Measurements from ENCODE around the gene ANXA4.
"Not testable (repeated sequence)": the region's sequence is repeated elsewhere in the genome, so short reads cannot be mapped to it uniquely, and the experiment has no call there.

The ANXA4 gene

GRCh38 chr2:69721022-69721421 lies 20.9 kb upstream of the ANXA4 start:
- no peak for FAIRE-seq

- FAIRE-seq: no peak
Observed at GRCh38 chr2:69723791-69724190, 18.1 kb upstream of the ANXA4 start.

GRCh38 chr2:69724540-69725159 lies 17.3 kb upstream of the ANXA4 start:
- peak; percentile 83 for FAIRE-seq

GRCh38 chr2:69725706-69726360 lies 16.1 kb upstream of the ANXA4 start:
- no peak for FAIRE-seq

GRCh38 chr2:69729266-69729665 lies 12.7 kb upstream of the ANXA4 start:
- no peak for FAIRE-seq

- no peak for FAIRE-seq
Observed at GRCh38 chr2:69729781-69730180, 12.2 kb upstream of the ANXA4 start.

GRCh38 chr2:69731147-69731970 lies 10.6 kb upstream of the ANXA4 start:
- FAIRE-seq: no peak

- no peak for FAIRE-seq
Observed at GRCh38 chr2:69733342-69734034, 8.4 kb upstream of the ANXA4 start.

- FAIRE-seq: no peak
Observed at GRCh38 chr2:69734035-69734611, 7.8 kb upstream of the ANXA4 start.

GRCh38 chr2:69734854-69735544 lies 6.9 kb upstream of the ANXA4 start:
- no peak for FAIRE-seq

GRCh38 chr2:69735686-69736085 lies 6.2 kb upstream of the ANXA4 start:
- no peak for FAIRE-seq

GRCh38 chr2:69738149-69738548 lies 3.8 kb upstream of the ANXA4 start:
- not testable (repeated sequence) for FAIRE-seq

- no peak for FAIRE-seq
Observed at GRCh38 chr2:69740502-69740951, 1.4 kb upstream of the ANXA4 start.

- FAIRE-seq: no peak
Observed at GRCh38 chr2:69741229-69741574, 732 bp upstream of the ANXA4 start.

GRCh38 chr2:69742322-69742952 lies 503 bp downstream of the ANXA4 start:
- FAIRE-seq: no peak

- no peak for FAIRE-seq
Observed at GRCh38 chr2:69743847-69744264, 1.9 kb downstream of the ANXA4 start.

GRCh38 chr2:69744456-69744855 lies 2.5 kb downstream of the ANXA4 start:
- FAIRE-seq: no peak

- FAIRE-seq: no peak
Observed at GRCh38 chr2:69745035-69745434, 3.1 kb downstream of the ANXA4 start.

- no peak for FAIRE-seq
Observed at GRCh38 chr2:69750246-69750645, 8.3 kb downstream of the ANXA4 start.

GRCh38 chr2:69753659-69754363 lies 11.9 kb downstream of the ANXA4 start:
- FAIRE-seq: no peak

- FAIRE-seq: no peak
Observed at GRCh38 chr2:69754633-69755032, 12.7 kb downstream of the ANXA4 start.

Measured in endometrium (tissue), 2 donors.